ENCODE results near the gene EFNA4. TPM values are rescaled to one million over a fixed set of nuclear protein-coding genes. Genes with fewer than 3 reads are reported as not detected.

EFNA4 gene
- total and polyA plus RNA-seq, 2 experiments from 2014 or later, result 4.6 to 5.5 TPM

DNA sequence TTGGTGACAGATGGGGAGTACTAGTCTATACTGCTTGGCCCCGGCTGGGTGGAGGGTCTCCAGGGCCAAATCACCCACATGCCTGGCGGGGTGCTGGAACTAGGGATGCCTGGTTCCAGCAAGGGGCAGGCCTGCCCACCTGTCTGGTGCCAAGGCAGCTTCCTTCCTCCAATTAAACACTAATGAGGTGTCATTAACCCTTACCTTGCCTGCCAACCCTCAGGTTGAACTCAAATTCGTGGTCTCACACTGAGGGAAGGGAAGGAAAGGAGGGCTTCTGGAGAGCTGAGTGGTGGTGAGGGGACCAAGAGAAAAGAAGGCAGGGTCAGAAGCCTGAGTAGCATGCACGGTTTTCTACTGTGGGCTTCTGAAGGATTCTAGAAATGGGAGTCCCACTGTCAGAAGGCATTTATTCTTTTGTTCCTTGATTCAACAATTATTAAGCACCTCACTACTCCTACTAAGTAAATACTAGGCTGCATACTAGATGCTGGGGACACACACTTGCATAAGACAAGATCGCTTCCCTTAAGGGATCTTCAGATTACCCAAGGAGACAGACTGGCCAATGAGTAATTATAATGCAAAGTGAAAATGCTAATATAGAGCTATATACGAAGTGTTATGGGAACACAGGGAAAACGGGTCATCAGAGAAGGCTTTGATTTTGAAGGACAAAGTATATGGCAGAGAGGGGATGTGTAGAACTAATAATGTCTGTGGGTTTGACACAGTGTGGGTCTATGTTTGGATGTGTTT lies 9.2 kb downstream of the EFNA4 start:
- Histone ChIP-seq H3K27ac (no peak overlapping the region), H4K20me1 (ENCODE audit: insufficient read depth) (no peaks in the 10 kb centered on the region), H3F3A (ENCODE audit: insufficient read depth) (no peaks in the 10 kb centered on the region), H2AFZ (no peak overlapping the region), H3K9me3 (ENCODE audit: low read depth) (no peaks in the 10 kb centered on the region), H3K27me3 (replicated peaks; ENCODE audit: insufficient read depth) (no peaks in the 10 kb centered on the region), H3K36me3 (ENCODE audit: low read depth) (no peaks in the 10 kb centered on the region), H3K4me3 (no peak overlapping the region), H3K4me2 (ENCODE audit: unreplicated experiment) (no peak overlapping the region), H3K9ac (no peak overlapping the region), H3K9me2 (ENCODE audit: insufficient read depth) (no peaks in the 10 kb centered on the region), H3K4me1 (ENCODE audit: insufficient read depth) (0 out of 2 replicates have a peak, but pooled peaks cover 4% of the 10 kb centered on the region), H3K79me2 (ENCODE audit: insufficient read depth) (no peaks in the 10 kb centered on the region)
- in situ Hi-C loops (cut with MboI), result no loop called here
- TF ChIP-seq EZH2phosphoT487 (IDR thresholded peaks at IDR 0.05; ENCODE audit: insufficient read depth, low read depth), result no peak
- no peak for DNase-seq
- WGBS, 2 experiments (ENCODE audit: low coverage in 1 of 2, low lambda C conversion rate in 2 of 2, missing lambda C conversion rate in 2 of 2), result 55 to 57% methylated on average over 7 of the region's 7 CpGs

DNA sequence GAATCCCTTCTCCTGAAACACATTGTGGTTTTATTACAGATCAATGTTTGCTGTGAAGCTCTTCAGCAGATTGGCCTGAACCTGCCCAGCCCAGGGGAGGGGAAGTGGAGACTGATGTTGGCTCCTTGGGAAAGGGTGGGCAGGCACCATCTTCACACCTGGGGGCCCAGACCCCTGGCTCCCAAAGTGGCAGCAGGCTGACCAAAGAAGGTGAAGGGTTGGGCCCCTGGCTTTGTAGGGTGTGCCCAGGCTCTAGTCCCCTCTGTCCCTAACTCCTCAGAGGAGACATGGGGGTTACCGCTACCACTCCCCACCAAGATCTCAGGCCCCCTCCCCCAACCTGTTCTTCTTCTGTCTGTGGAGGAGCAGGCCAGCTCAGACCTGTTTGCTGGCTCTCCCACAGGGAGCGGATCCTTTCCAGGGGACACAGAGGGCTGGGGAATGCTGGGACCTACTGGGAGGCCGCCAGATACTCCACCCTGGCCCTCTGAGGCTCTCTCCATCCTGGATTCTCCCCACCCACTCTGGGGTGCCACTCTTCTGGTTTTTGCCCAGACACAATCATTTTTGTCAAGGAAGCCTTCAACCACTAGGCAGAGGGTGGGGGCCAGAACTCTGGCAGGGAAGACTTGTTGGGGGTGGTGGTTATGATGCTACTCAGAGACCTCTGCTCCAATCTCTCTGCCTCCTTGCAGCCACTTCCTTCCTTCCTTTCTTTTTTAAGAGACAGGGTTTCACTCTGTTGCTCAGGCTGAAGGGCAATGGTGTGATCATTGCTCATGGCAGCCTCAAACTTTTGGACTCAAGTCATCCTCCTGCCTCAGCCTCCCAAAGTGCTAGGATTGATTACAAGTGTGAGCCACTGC lies 10.1 kb downstream of the EFNA4 start:
- Histone ChIP-seq H3K4me3 (no peak overlapping the region), H3K36me3 (ENCODE audit: low read depth) (no peaks in the 10 kb centered on the region), H3K9me3 (ENCODE audit: low read depth) (no peaks in the 10 kb centered on the region), H4K20me1 (ENCODE audit: insufficient read depth) (no peaks in the 10 kb centered on the region), H3K9me2 (ENCODE audit: insufficient read depth) (no peaks in the 10 kb centered on the region), H3K27ac (no peak overlapping the region), H3K27me3 (replicated peaks; ENCODE audit: insufficient read depth) (no peaks in the 10 kb centered on the region), H3K79me2 (ENCODE audit: insufficient read depth) (no peaks in the 10 kb centered on the region), H3F3A (ENCODE audit: insufficient read depth) (no peaks in the 10 kb centered on the region; the same call in 1 of the 2 replicates), H3K4me1 (ENCODE audit: insufficient read depth) (0 out of 2 replicates have a peak, but pooled peaks cover 4% of the 10 kb centered on the region), H2AFZ (no peak overlapping the region), H3K4me2 (ENCODE audit: unreplicated experiment) (no peak overlapping the region), H3K9ac (no peak overlapping the region)
- WGBS, 2 experiments (ENCODE audit: low coverage in 1 of 2, low lambda C conversion rate in 2 of 2, missing lambda C conversion rate in 2 of 2), result 67 to 87% methylated on average over 2 to 3 of the region's 3 CpGs
- no peak for DNase-seq
- in situ Hi-C loops (cut with MboI), result no loop called here
- TF ChIP-seq EZH2 (IDR thresholded peaks at IDR 0.05; ENCODE audit: insufficient read depth, poor library complexity, severe bottlenecking) (no peak), EZH2phosphoT487 (IDR thresholded peaks at IDR 0.05; ENCODE audit: insufficient read depth, low read depth) (no peak)

DNA sequence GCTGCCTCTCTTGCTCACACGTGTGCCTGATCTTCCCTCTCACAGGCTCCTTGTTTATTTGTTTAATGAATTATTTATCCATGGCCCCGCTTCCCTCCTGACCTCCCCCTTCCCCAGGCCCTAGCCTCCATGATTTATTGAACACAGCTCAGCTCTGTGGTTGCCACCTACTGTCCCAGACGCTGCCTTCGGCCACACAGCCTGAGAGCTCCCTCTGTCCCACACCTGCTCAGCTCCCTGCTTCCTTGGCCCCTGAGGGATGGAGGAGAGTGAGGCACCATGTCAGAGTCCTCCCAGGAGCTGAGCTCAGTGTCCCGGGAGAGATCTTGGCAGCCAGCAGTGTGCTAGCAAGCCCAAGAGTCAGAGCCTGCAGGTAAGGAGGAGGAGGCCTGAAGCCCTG lies 12.0 kb downstream of the EFNA4 start:
- DNase-seq, result no peak
- WGBS, 2 experiments (ENCODE audit: low coverage in 1 of 2, low lambda C conversion rate in 2 of 2, missing lambda C conversion rate in 2 of 2), result 46 to 54% methylated on average over 5 of the region's 5 CpGs

DNA sequence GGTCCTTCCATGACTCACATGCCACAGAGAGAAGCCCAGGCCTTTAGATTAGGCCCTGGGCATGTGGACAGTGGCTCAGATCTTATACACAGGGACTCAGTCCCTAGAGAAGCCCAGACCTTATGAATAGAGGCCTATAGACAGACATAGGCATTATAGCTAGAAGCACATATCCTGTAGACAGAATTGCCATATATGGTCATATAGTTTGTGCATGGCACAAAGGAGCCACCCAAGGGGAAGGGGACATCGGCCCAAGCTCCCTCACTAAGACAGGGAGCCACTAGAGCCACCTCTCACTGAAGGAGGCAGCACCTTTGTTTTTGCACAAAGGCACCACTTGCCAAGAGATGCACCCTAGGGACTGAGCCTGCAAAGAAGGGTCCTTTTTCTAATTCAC lies 12.8 kb downstream of the EFNA4 start:
- peaks cover 4% of the 10 kb centered on the region for H3F3A ChIP-seq (ENCODE audit: insufficient read depth)
- no peak for TF ChIP-seq EZH2phosphoT487 (IDR thresholded peaks at IDR 0.05; ENCODE audit: insufficient read depth, low read depth)
- TF ChIP-seq EZH2 (IDR thresholded peaks at IDR 0.05; ENCODE audit: insufficient read depth, poor library complexity, severe bottlenecking), result no peak
- no peak overlapping the region for H3K4me2 ChIP-seq (ENCODE audit: unreplicated experiment)
- H3K4me1 ChIP-seq (ENCODE audit: insufficient read depth), result peaks cover 5% of the 10 kb centered on the region; the same call in 1 of the 2 replicates
- no peaks in the 10 kb centered on the region for H3K36me3 ChIP-seq (ENCODE audit: low read depth)
- no peaks in the 10 kb centered on the region for H3K79me2 ChIP-seq (ENCODE audit: insufficient read depth)
- no peak for DNase-seq
- H3K9ac ChIP-seq, result no peak overlapping the region
- H3K9me3 ChIP-seq (ENCODE audit: low read depth), result no peaks in the 10 kb centered on the region
- no peaks in the 10 kb centered on the region for H4K20me1 ChIP-seq (ENCODE audit: insufficient read depth)
- no peak overlapping the region for H3K4me3 ChIP-seq
- no peak overlapping the region for H2AFZ ChIP-seq
- H3K27ac ChIP-seq, result no peak overlapping the region
- H3K27me3 ChIP-seq (replicated peaks; ENCODE audit: insufficient read depth), result peaks cover 22% of the 10 kb centered on the region
- in situ Hi-C loops (cut with MboI), result no loop called here
- no peaks in the 10 kb centered on the region for H3K9me2 ChIP-seq (ENCODE audit: insufficient read depth)
- WGBS, 2 experiments (ENCODE audit: low coverage in 1 of 2, low lambda C conversion rate in 2 of 2, missing lambda C conversion rate in 2 of 2), result 33 to 53% methylated on average over 1 of the region's 1 CpG

More for the DNA sequence above, 12.0 kb downstream of the EFNA4 start:
- TF ChIP-seq EZH2phosphoT487 (IDR thresholded peaks at IDR 0.05; ENCODE audit: insufficient read depth, low read depth), result no peak
- TF ChIP-seq EZH2 (IDR thresholded peaks at IDR 0.05; ENCODE audit: insufficient read depth, poor library complexity, severe bottlenecking), result no peak
- Histone ChIP-seq H2AFZ (no peak overlapping the region), H3K79me2 (ENCODE audit: insufficient read depth) (no peaks in the 10 kb centered on the region), H3K9ac (no peak overlapping the region), H3K36me3 (ENCODE audit: low read depth) (no peaks in the 10 kb centered on the region), H3K9me3 (ENCODE audit: low read depth) (no peaks in the 10 kb centered on the region), H4K20me1 (ENCODE audit: insufficient read depth) (no peaks in the 10 kb centered on the region), H3F3A (ENCODE audit: insufficient read depth) (no peaks in the 10 kb centered on the region; the same call in 1 of the 2 replicates), H3K4me2 (ENCODE audit: unreplicated experiment) (no peak overlapping the region), H3K4me1 (ENCODE audit: insufficient read depth) (peaks cover 7% of the 10 kb centered on the region; the same call in 1 of the 2 replicates), H3K9me2 (ENCODE audit: insufficient read depth) (no peaks in the 10 kb centered on the region), H3K27me3 (replicated peaks; ENCODE audit: insufficient read depth) (peaks cover 14% of the 10 kb centered on the region), H3K4me3 (no peak overlapping the region), H3K27ac (no peak overlapping the region)
- in situ Hi-C loops (cut with MboI), result no loop called here

Data from GM23248 (cell line).